ENCODE measurements around the gene LRBA.

The LRBA gene

GRCh38 chr4:150827226-150827625, 187.9 kb downstream of the LRBA start:
- no peak for DNase-seq (ENCODE audit: low spot score)
- H3K27ac ChIP-seq: no peak overlapping the region
- no peak for TF ChIP-seq CTCF (conservative IDR thresholded peaks at IDR 0.05; ENCODE audit: low read depth)
- ChIA-PET POLR2A (ENCODE audit: low non-redundant PET) (no interaction called here), CTCF (interaction anchor here (0.7 kb wide), 1 partner anchor 40 kb away, joined by 3 read pairs; no protein-coding TSS in a partner anchor)

- DNase-seq (ENCODE audit: low spot score): no peak
- no peak for TF ChIP-seq CTCF (conservative IDR thresholded peaks at IDR 0.05; ENCODE audit: low read depth)
- ChIA-PET POLR2A (ENCODE audit: low non-redundant PET) (no interaction called here), CTCF (interaction anchor here (0.7 kb wide), 1 partner anchor 40 kb away, joined by 3 read pairs; no protein-coding TSS in a partner anchor)
- H3K27ac ChIP-seq: no peak overlapping the region
Measured at GRCh38 chr4:150826306-150826705, 188.8 kb downstream of the LRBA start.

- TF ChIP-seq CTCF (conservative IDR thresholded peaks at IDR 0.05; ENCODE audit: low read depth): no peak
- no peak for DNase-seq (ENCODE audit: low spot score)
- ChIA-PET POLR2A (ENCODE audit: low non-redundant PET) (no interaction called here), CTCF (no interaction called here)
- no peak overlapping the region for H3K27ac ChIP-seq
Measured at GRCh38 chr4:150822407-150822806, 192.7 kb downstream of the LRBA start.

GRCh38 chr4:150821641-150822040, 193.4 kb downstream of the LRBA start:
- H3K27ac ChIP-seq: no peak overlapping the region
- TF ChIP-seq CTCF (conservative IDR thresholded peaks at IDR 0.05; ENCODE audit: low read depth): no peak
- POLR2A ChIA-PET (ENCODE audit: low non-redundant PET): no interaction called here
- CTCF ChIA-PET: no interaction called here
- DNase-seq (ENCODE audit: low spot score): no peak

- POLR2A ChIA-PET (ENCODE audit: low non-redundant PET): no interaction called here
- H3K27ac ChIP-seq: no peak overlapping the region
- no peak for DNase-seq (ENCODE audit: low spot score)
- TF ChIP-seq CTCF (conservative IDR thresholded peaks at IDR 0.05; ENCODE audit: low read depth): no peak
- CTCF ChIA-PET: interaction anchor here (0.8 kb wide), 1 partner anchor 237 kb away, joined by 5 read pairs; no protein-coding TSS in a partner anchor
Measured at GRCh38 chr4:150820409-150820808, 194.7 kb downstream of the LRBA start.

- CTCF ChIA-PET: no interaction called here
- POLR2A ChIA-PET (ENCODE audit: low non-redundant PET): no interaction called here
- no peak overlapping the region for H3K27ac ChIP-seq
- TF ChIP-seq CTCF (conservative IDR thresholded peaks at IDR 0.05; ENCODE audit: low read depth): no peak
- no peak for DNase-seq (ENCODE audit: low spot score)
Measured at GRCh38 chr4:150818661-150819060, 196.4 kb downstream of the LRBA start.

Measured in RWPE1 (cell line).